ENCODE data around the gene THADA. TPM values are rescaled to one million over a fixed set of nuclear protein-coding genes. Genes with fewer than 3 reads are reported as not detected.

The THADA gene
- total and polyA plus RNA-seq, 7 donors: 4.4 to 35.2 (median 20.2) TPM

DNA sequence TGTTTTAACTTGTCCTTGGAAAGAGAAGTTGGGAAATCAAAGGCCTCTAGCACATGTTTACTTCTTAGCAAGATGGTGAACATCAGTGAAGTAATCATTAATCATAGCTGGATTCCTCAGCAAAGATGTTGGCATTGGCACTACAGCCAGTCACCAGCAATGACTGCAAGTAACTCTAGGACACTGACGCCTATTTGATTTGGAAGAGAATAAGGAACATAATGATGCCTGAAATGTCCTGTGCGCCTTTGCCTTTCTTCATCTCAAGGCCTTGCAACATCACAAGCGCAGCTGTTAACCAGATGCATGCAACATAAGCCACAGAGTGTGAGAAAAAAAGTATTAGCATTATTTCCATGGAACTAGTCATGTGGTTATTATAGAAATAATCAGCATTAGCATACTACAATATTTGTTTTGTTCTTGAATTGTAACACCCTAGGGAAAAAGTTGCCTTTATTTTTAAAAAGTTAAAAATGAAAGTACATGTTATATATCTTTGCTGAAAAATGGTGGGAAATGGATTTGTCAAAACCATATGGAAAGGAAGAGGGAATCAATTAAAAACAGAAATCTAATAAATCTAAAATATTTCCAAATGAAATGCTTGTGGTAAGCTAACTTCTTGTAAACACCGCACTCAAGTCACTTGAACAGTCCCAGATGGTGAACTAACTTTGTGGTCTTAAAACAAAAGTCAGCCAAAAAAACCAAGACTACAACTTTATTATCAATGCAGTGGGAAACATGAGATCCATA is 55.6 kb downstream of the THADA start:
- no peaks in the 10 kb centered on the region for H3K9me3 ChIP-seq
- H3K36me3 ChIP-seq: no peaks in the 10 kb centered on the region
- TF ChIP-seq POLR2A (IDR thresholded peaks at IDR 0.05) (no peak), POLR2AphosphoS5 (IDR thresholded peaks at IDR 0.05) (peak; percentile 82 to 87 (median 86)), CTCF (IDR thresholded peaks at IDR 0.05) (no peak), EP300 (IDR thresholded peaks at IDR 0.05) (peak; percentile 76 to 94 (median 78))
- H3K27ac ChIP-seq: peak overlapping the region; percentile 42 to 77 (median 63)
- DNase-seq: peak; percentile 93
- no peaks in the 10 kb centered on the region for H3K27me3 ChIP-seq
- peaks cover 0 to 41% (median 20%) of the 10 kb centered on the region in 4 donors for H3K4me1 ChIP-seq
- WGBS, 2 donors: 70 to 80% methylated on average over 4 of the region's 4 CpGs
- intact Hi-C loops (cut with DNase I): loop anchor here (5.0 kb wide), 2 partner anchors 563 to 713 kb away; no protein-coding TSS in a partner anchor
- no peak overlapping the region for H3K4me3 ChIP-seq

GRCh38 chr2:43539436-43539835 is 56.4 kb downstream of the THADA start:
- Histone ChIP-seq H3K4me1 (peaks cover 0 to 41% (median 20%) of the 10 kb centered on the region in 4 donors), H3K27me3 (no peaks in the 10 kb centered on the region), H3K9me3 (no peaks in the 10 kb centered on the region), H3K27ac (peak overlapping the region; percentile 42 to 77 (median 63)), H3K36me3 (no peaks in the 10 kb centered on the region), H3K4me3 (no peak overlapping the region)
- TF ChIP-seq POLR2AphosphoS5 (IDR thresholded peaks at IDR 0.05): no peak
- no peak for TF ChIP-seq EP300 (IDR thresholded peaks at IDR 0.05)
- no peak for TF ChIP-seq POLR2A (IDR thresholded peaks at IDR 0.05)
- no peak for TF ChIP-seq CTCF (IDR thresholded peaks at IDR 0.05)
- DNase-seq: no peak
- intact Hi-C loops (cut with DNase I): loop anchor here (5.0 kb wide), 1 partner anchor 312 kb away; the partner anchor contains the start of gene ZFP36L2
- 92 to 95% methylated on average over 5 of the region's 5 CpGs for WGBS, 2 donors

DNA sequence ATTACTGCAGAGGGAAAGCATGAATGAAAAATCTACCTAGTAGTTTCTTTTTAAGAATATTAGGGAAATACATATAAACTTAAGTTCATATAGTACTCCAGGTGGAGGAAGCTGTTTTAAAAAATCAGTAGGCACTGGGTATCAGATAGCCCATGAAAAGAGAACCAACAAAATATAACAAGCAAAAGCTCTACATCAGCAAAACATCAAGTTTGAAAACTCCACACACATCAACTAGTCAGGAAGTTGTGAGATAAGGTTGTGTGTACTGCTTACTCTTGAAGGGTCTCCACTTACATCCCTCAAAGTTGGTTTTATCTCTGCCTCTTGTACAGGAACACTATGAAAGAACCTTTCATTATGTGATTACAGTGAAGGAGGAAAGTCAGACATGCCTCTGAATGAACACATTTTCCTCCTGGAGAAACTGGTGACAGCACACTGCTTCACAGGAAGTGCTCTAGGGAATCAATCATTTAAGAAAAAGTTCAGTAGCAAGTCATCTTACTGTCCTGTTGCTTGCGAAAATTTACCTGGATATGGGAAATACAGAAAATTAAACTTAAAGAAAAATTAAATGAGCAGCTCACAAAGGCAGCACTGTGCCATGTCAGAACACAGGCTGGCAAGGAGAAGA is 57.7 kb downstream of the THADA start:
- 93 to 95% methylated on average over 1 of the region's 1 CpG for WGBS, 2 donors
- TF ChIP-seq CTCF (IDR thresholded peaks at IDR 0.05): no peak
- no peak for TF ChIP-seq POLR2AphosphoS5 (IDR thresholded peaks at IDR 0.05)
- no peak for TF ChIP-seq EP300 (IDR thresholded peaks at IDR 0.05)
- no peak for TF ChIP-seq POLR2A (IDR thresholded peaks at IDR 0.05)
- H3K27me3 ChIP-seq: no peaks in the 10 kb centered on the region
- H3K4me3 ChIP-seq: no peak overlapping the region
- no peak for DNase-seq
- H3K4me1 ChIP-seq: peaks cover 0 to 41% (median 20%) of the 10 kb centered on the region in 4 donors
- intact Hi-C loops (cut with DNase I): loop anchor here (5.0 kb wide), 1 partner anchor 311 kb away; the partner anchor contains the start of gene ZFP36L2
- no peaks in the 10 kb centered on the region for H3K9me3 ChIP-seq
- peak overlapping the region; percentile 42 to 77 (median 63) for H3K27ac ChIP-seq
- H3K36me3 ChIP-seq: no peaks in the 10 kb centered on the region

GRCh38 chr2:43537137-43537536 is 58.7 kb downstream of the THADA start:
- H3K27me3 ChIP-seq: no peaks in the 10 kb centered on the region
- DNase-seq: no peak
- H3K4me3 ChIP-seq: no peak overlapping the region
- TF ChIP-seq POLR2AphosphoS5 (IDR thresholded peaks at IDR 0.05) (peak in 1 of 4 donors; percentile 37), CTCF (IDR thresholded peaks at IDR 0.05) (no peak)
- 42 to 87% methylated on average over 2 of the region's 2 CpGs for WGBS, 2 donors
- H3K4me1 ChIP-seq: peaks cover 0 to 40% (median 20%) of the 10 kb centered on the region in 4 donors
- H3K9me3 ChIP-seq: no peaks in the 10 kb centered on the region
- intact Hi-C loops (cut with DNase I): loop anchor here (5.0 kb wide), 1 partner anchor 310 kb away; the partner anchor contains the start of gene ZFP36L2
- H3K36me3 ChIP-seq: no peaks in the 10 kb centered on the region
- H3K27ac ChIP-seq: peak overlapping the region in 2 of 4 donors; percentile 42 to 62
